Measurements from ENCODE around the gene MMP17.

The MMP17 gene

GRCh38 chr12:131827961-131828534 is at the start of gene MMP17:
MMP17 (plus strand) TSS chr12:131828393; CDS start chr12:131828495, 102 bp downstream.
- H3K27ac ChIP-seq (ENCODE audit: low read depth, low read length): no peak within 1 kb of the TSS
- no peak within 1 kb of the TSS for H3K4me3 ChIP-seq (ENCODE audit: low read length)
- no peak for TF ChIP-seq EZH2phosphoT487 (IDR thresholded peaks at IDR 0.05; ENCODE audit: borderline replicate concordance, low read length)
- TF ChIP-seq, protein P1, sequence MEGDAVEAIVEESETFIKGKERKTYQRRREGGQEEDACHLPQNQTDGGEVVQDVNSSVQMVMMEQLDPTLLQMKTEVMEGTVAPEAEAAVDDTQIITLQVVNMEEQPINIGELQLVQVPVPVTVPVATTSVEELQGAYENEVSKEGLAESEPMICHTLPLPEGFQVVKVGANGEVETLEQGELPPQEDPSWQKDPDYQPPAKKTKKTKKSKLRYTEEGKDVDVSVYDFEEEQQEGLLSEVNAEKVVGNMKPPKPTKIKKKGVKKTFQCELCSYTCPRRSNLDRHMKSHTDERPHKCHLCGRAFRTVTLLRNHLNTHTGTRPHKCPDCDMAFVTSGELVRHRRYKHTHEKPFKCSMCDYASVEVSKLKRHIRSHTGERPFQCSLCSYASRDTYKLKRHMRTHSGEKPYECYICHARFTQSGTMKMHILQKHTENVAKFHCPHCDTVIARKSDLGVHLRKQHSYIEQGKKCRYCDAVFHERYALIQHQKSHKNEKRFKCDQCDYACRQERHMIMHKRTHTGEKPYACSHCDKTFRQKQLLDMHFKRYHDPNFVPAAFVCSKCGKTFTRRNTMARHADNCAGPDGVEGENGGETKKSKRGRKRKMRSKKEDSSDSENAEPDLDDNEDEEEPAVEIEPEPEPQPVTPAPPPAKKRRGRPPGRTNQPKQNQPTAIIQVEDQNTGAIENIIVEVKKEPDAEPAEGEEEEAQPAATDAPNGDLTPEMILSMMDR (IDR thresholded peaks at IDR 0.05; ENCODE audit: low read depth, low read length, poor library complexity, severe bottlenecking): no peak

GRCh38 chr12:131779027-131779426 is 49.2 kb upstream of the MMP17 start:
- Histone ChIP-seq H3K36me3 (ENCODE audit: control insufficient read depth, low read length) (peaks cover 63% of the 10 kb centered on the region), H3K79me2 (ENCODE audit: control insufficient read depth, low read length) (peaks cover 10% of the 10 kb centered on the region)
- TF ChIP-seq, protein P1 (IDR thresholded peaks at IDR 0.05; ENCODE audit: low read depth, low read length, poor library complexity, severe bottlenecking): no peak
- TF ChIP-seq EZH2phosphoT487 (IDR thresholded peaks at IDR 0.05; ENCODE audit: borderline replicate concordance, low read length): no peak

More at GRCh38 chr12:131827961-131828534, at the start of gene MMP17:
- Histone ChIP-seq H3K27me3 (ENCODE audit: control insufficient read depth, low read length) (peaks cover 35% of the 10 kb centered on the region), H3K4me1 (ENCODE audit: control insufficient read depth, low read length) (0 out of 2 replicates have a peak, but pooled peaks cover 3% of the 10 kb centered on the region), H3K9me3 (ENCODE audit: control insufficient read depth, insufficient read depth, low read length) (no peaks in the 10 kb centered on the region), H3K9me2 (replicated peaks; ENCODE audit: control insufficient read depth, low read length) (no peaks in the 10 kb centered on the region), H3K36me3 (ENCODE audit: control insufficient read depth, low read length) (no peaks in the 10 kb centered on the region), H3K79me2 (ENCODE audit: control insufficient read depth, low read length) (no peaks in the 10 kb centered on the region), H4K20me1 (ENCODE audit: control insufficient read depth, insufficient read depth, low read depth, low read length) (no peaks in the 10 kb centered on the region), H3K4me2 (ENCODE audit: low read length) (no peak within 1 kb of the TSS), H3F3A (ENCODE audit: control insufficient read depth, insufficient read depth) (no peaks in the 10 kb centered on the region)

DNA sequence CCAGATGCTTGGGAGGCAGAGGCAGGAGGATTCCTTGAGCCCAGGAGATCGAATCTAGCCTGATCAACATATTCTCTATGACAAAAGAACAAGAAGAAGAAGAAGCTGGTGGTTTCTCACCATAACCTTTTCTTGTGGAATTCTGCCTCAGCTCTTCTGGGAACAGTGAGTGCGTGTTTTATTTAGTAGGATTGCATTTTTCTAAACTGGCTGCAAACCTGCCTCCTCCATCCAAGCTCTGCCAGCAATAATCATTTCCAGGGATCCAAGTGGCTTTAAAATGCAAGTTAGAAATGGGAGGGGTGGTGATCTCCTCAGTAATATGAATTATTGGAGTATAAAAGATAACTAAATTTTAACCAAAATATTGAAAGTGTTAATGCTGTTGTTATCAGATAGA is 46.1 kb upstream of the MMP17 start:
- Histone ChIP-seq H3K4me1 (ENCODE audit: control insufficient read depth, low read length) (no peaks in the 10 kb centered on the region), H3K27me3 (ENCODE audit: control insufficient read depth, low read length) (no peaks in the 10 kb centered on the region), H3K4me3 (ENCODE audit: low read length) (no peak overlapping the region), H3K27ac (ENCODE audit: low read depth, low read length) (no peak overlapping the region), H3K36me3 (ENCODE audit: control insufficient read depth, low read length) (peaks cover 64% of the 10 kb centered on the region), H3K9me2 (replicated peaks; ENCODE audit: control insufficient read depth, low read length) (no peaks in the 10 kb centered on the region), H3F3A (ENCODE audit: control insufficient read depth, insufficient read depth) (no peaks in the 10 kb centered on the region), H4K20me1 (ENCODE audit: control insufficient read depth, insufficient read depth, low read depth, low read length) (no peaks in the 10 kb centered on the region), H3K9me3 (ENCODE audit: control insufficient read depth, insufficient read depth, low read length) (no peaks in the 10 kb centered on the region), H3K4me2 (ENCODE audit: low read length) (no peak overlapping the region), H3K79me2 (ENCODE audit: control insufficient read depth, low read length) (no peaks in the 10 kb centered on the region)
- TF ChIP-seq, protein P1 (IDR thresholded peaks at IDR 0.05; ENCODE audit: low read depth, low read length, poor library complexity, severe bottlenecking): no peak
- no peak for TF ChIP-seq EZH2phosphoT487 (IDR thresholded peaks at IDR 0.05; ENCODE audit: borderline replicate concordance, low read length)

More at GRCh38 chr12:131779027-131779426, 49.2 kb upstream of the MMP17 start:
- Histone ChIP-seq H3K4me3 (ENCODE audit: low read length) (no peak overlapping the region), H3K9me2 (replicated peaks; ENCODE audit: control insufficient read depth, low read length) (no peaks in the 10 kb centered on the region), H3F3A (ENCODE audit: control insufficient read depth, insufficient read depth) (no peaks in the 10 kb centered on the region), H3K27me3 (ENCODE audit: control insufficient read depth, low read length) (no peaks in the 10 kb centered on the region), H4K20me1 (ENCODE audit: control insufficient read depth, insufficient read depth, low read depth, low read length) (no peaks in the 10 kb centered on the region), H3K27ac (ENCODE audit: low read depth, low read length) (no peak overlapping the region), H3K4me2 (ENCODE audit: low read length) (no peak overlapping the region), H3K4me1 (ENCODE audit: control insufficient read depth, low read length) (peaks cover 10% of the 10 kb centered on the region), H3K9me3 (ENCODE audit: control insufficient read depth, insufficient read depth, low read length) (no peaks in the 10 kb centered on the region)
